HepG2 (cell line): ENCODE data around the gene UBE2C. TPM values are rescaled to one million over a fixed set of nuclear protein-coding genes. Genes with fewer than 3 reads are reported as not detected.
"Not testable (repeated sequence)": the region's sequence is repeated elsewhere in the genome, so short reads cannot be mapped to it uniquely, and the experiment has no call there.

ENCODE experiments used
- CREM ChIP-seq, 2 experiments: sonication (generic) in 1 of 2; formaldehyde crosslinking in 1 of 2; IDR thresholded peaks; 2 replicates each; pipeline versions ENCODE4 v1.4.0 to v1.6.1; 2016 to 2020; ENCODE audit warnings: antibody characterized with exemption in 1 of 2, mild to moderate bottlenecking in 1 of 2, missing genetic modification reagents in 1 of 2
- ELF1 ChIP-seq: sonication (generic); formaldehyde crosslinking; IDR thresholded peaks from 2 replicates; pipeline ENCODE4 v1.4.0; 2020; ENCODE audit warnings: missing genetic modification reagents
- ERF ChIP-seq: IDR thresholded peaks from 2 replicates; pipeline ENCODE4 v1.6.1; 2018; ENCODE audit warnings: missing biosample characterization, missing genetic modification reagents
- HMG20A ChIP-seq: IDR thresholded peaks from 2 replicates; pipeline ENCODE4 v1.6.1; 2016; ENCODE audit warnings: borderline replicate concordance
- HNF4A ChIP-seq: sonication (generic); formaldehyde crosslinking; IDR thresholded peaks from 2 replicates; pipeline ENCODE4 v1.4.0; 2020; ENCODE audit warnings: missing genetic modification reagents
- KAT8 ChIP-seq: IDR thresholded peaks from 2 replicates; pipeline ENCODE4 v1.6.1; 2016; ENCODE audit warnings: missing genetic modification reagents, missing compliant biosample characterization
- KDM1A ChIP-seq: IDR thresholded peaks from 2 replicates; pipeline ENCODE4 v1.6.1; 2016; ENCODE audit warnings: missing compliant biosample characterization
- KDM2A ChIP-seq: sonication (generic); formaldehyde crosslinking; IDR thresholded peaks from 2 replicates; pipeline ENCODE4 v1.4.0; 2020; ENCODE audit warnings: low read depth, missing genetic modification reagents, borderline replicate concordance
- KMT2A ChIP-seq: sonication (generic); formaldehyde crosslinking; IDR thresholded peaks from 2 replicates; pipeline ENCODE4 v1.4.0; 2020; ENCODE audit warnings: missing genetic modification reagents
- MYC ChIP-seq: sonication (generic); formaldehyde crosslinking; IDR thresholded peaks from 2 replicates; pipeline ENCODE4 v1.9.0; 2021; ENCODE audit warnings: missing genetic modification reagents, borderline replicate concordance
- PHF5A ChIP-seq: IDR thresholded peaks from one replicate; pipeline ENCODE4 v1.6.1; 2018; ENCODE audit warnings: low read depth, missing genetic modification reagents; ENCODE audit not compliant: unreplicated experiment
- PHF8 ChIP-seq: sonication (generic); formaldehyde crosslinking; IDR thresholded peaks from 2 replicates; pipeline ENCODE4 v1.5.0; 2020; ENCODE audit warnings: missing genetic modification reagents
- PREB ChIP-seq: sonication (generic); formaldehyde crosslinking; IDR thresholded peaks from 2 replicates; pipeline ENCODE4 v1.4.0; 2020; ENCODE audit warnings: missing genetic modification reagents
- REPIN1 ChIP-seq: sonication (generic); formaldehyde crosslinking; IDR thresholded peaks from 2 replicates; pipeline ENCODE4 v1.8.0; 2022; ENCODE audit warnings: missing genetic modification reagents, low read depth, mild to moderate bottlenecking, borderline replicate concordance
- SMAD3 ChIP-seq: sonication (generic); formaldehyde crosslinking; IDR thresholded peaks from 2 replicates; pipeline ENCODE4 v1.4.0; 2020; ENCODE audit warnings: missing genetic modification reagents
- SOX13 ChIP-seq, 3 experiments: fragments of 450-650 bp in 1 of 3; sonication (generic) in 1 of 3; formaldehyde crosslinking in 1 of 3; IDR thresholded peaks in 2 of 3; conservative IDR thresholded peaks in 1 of 3; 2 replicates each; pipeline versions ENCODE4 v1.5.0 to v1.6.1; 2016 to 2020; ENCODE audit warnings: antibody characterized with exemption in 1 of 3, mild to moderate bottlenecking in 1 of 3, missing compliant biosample characterization in 1 of 3, missing genetic modification reagents in 1 of 3, moderate library complexity in 1 of 3
- SP4 ChIP-seq: sonication (generic); formaldehyde crosslinking; IDR thresholded peaks from 2 replicates; pipeline ENCODE4 v1.8.1; 2023; ENCODE audit warnings: mild to moderate bottlenecking, missing genetic modification reagents
- TBX2 ChIP-seq: sonication (generic); formaldehyde crosslinking; IDR thresholded peaks from 2 replicates; pipeline ENCODE4 v1.5.0; 2020; ENCODE audit warnings: missing genetic modification reagents, mild to moderate bottlenecking, borderline replicate concordance
- ZFY ChIP-seq: sonication (generic); formaldehyde crosslinking; IDR thresholded peaks from 2 replicates; pipeline ENCODE4 v1.4.0; 2020; ENCODE audit warnings: missing genetic modification reagents
- ZMYM2 ChIP-seq: sonication (generic); formaldehyde crosslinking; IDR thresholded peaks from 2 replicates; pipeline ENCODE4 v1.8.0; 2022; ENCODE audit warnings: mild to moderate bottlenecking, missing genetic modification reagents
- ZMYM3 ChIP-seq: sonication (generic); formaldehyde crosslinking; IDR thresholded peaks from 2 replicates; pipeline ENCODE4 v1.5.1; 2020; ENCODE audit warnings: mild to moderate bottlenecking, missing genetic modification reagents
- ZMYM4 ChIP-seq: sonication (generic); formaldehyde crosslinking; IDR thresholded peaks from 2 replicates; pipeline ENCODE4 v1.8.1; 2023; ENCODE audit warnings: mild to moderate bottlenecking, missing genetic modification reagents
- ZNF121 ChIP-seq: sonication (generic); formaldehyde crosslinking; IDR thresholded peaks from 2 replicates; pipeline ENCODE4 v1.5.0; 2020; ENCODE audit warnings: mild to moderate bottlenecking, missing genetic modification reagents
- ZNF691 ChIP-seq: sonication (generic); formaldehyde crosslinking; IDR thresholded peaks from 2 replicates; pipeline ENCODE4 v1.4.0; 2020; ENCODE audit warnings: missing genetic modification reagents, low read depth, mild to moderate bottlenecking, borderline replicate concordance
- polyA plus RNA-seq, 8 experiments: library from polyadenylated mRNA; depleted of rRNA in 3 of 8; stranded (reverse) in 7 of 8; unstranded in 1 of 8; fragments of >200 nt; fragmentation: Illumina TruSeq in 4 of 8; extraction: Trizol in 4 of 8; gene quantifications; 2 replicates each; pipeline versions ENCODE4 v1.2.1 to v1.2.3, GENCODE V29; 2011 to 2016; ENCODE audit warnings: low read depth in 4 of 8, missing spikeins in 1 of 8, mixed read lengths in 1 of 8; ENCODE audit not compliant: insufficient read depth in 1 of 8
- total RNA-seq, 5 experiments: library from RNA; depleted of rRNA; stranded (reverse); fragments of >200 nt; fragmentation: Illumina TruSeq; extraction: Trizol; gene quantifications; 2 replicates each; pipeline ENCODE4 v1.2.3, GENCODE V29; 2016; ENCODE audit warnings: low read depth in 1 of 5
- TF ChIP-seq, protein P1 (sequence below): IDR thresholded peaks from 2 replicates; pipeline ENCODE4 v1.6.1; 2016; ENCODE audit warnings: missing compliant biosample characterization, missing genetic modification reagents, borderline replicate concordance

The UBE2C gene
- total and polyA plus RNA-seq, 2 of the 13 experiments (the other 11 are each of a cell fraction or from before 2014, with no cell fraction given): 100 to 123 TPM

GRCh38 chr20:45829673-45830106, 17.2 kb downstream of the UBE2C start (continued):
- 0 out of 2 replicates have a peak, but pooled peaks have one; percentile 29 for TF ChIP-seq KDM2A
- TF ChIP-seq ZNF691 (CRISPR knock-in tag): 0 out of 2 replicates have a peak, but pooled peaks have one; percentile 15
- TF ChIP-seq ZFY (CRISPR knock-in tag): peak; percentile 41; the same call in 1 of the 2 replicates
- TF ChIP-seq KAT8: peak; percentile 38; the same call in 1 of the 2 replicates
- TF ChIP-seq KMT2A (CRISPR knock-in tag): peak; percentile 26; the same call in 1 of the 2 replicates
- 0 out of 2 replicates have a peak, but pooled peaks have one; percentile 36 for TF ChIP-seq TBX2 (CRISPR knock-in tag)
- peak; percentile 39; the same call in 1 of the 2 replicates for TF ChIP-seq ELF1
- 0 out of 2 replicates have a peak, but pooled peaks have one; percentile 10 for TF ChIP-seq PREB (CRISPR knock-in tag)
- 0 out of 2 replicates have a peak, but pooled peaks have one; percentile 26 for TF ChIP-seq PHF8
- TF ChIP-seq ZNF121 (CRISPR knock-in tag): peak; percentile 99
- peak; percentile 25; the same call in 1 of the 2 replicates for TF ChIP-seq ERF (CRISPR knock-in tag)
- peak; percentile 63 for TF ChIP-seq HNF4A
- peak; percentile 70; the same call in 1 of the 2 replicates for TF ChIP-seq REPIN1
- TF ChIP-seq, protein P1, sequence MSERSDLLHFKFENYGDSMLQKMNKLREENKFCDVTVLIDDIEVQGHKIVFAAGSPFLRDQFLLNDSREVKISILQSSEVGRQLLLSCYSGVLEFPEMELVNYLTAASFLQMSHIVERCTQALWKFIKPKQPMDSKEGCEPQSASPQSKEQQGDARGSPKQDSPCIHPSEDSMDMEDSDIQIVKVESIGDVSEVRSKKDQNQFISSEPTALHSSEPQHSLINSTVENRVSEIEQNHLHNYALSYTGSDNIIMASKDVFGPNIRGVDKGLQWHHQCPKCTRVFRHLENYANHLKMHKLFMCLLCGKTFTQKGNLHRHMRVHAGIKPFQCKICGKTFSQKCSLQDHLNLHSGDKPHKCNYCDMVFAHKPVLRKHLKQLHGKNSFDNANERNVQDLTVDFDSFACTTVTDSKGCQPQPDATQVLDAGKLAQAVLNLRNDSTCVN: 0 out of 2 replicates have a peak, but pooled peaks have one; percentile 34
- peak; percentile 90 for TF ChIP-seq ZMYM3 (CRISPR knock-in tag)
- peak; percentile 75; the same call in 1 of the 2 replicates for TF ChIP-seq SOX13 (IDR thresholded peaks at IDR 0.05)
- TF ChIP-seq SOX13 (CRISPR knock-in tag; conservative IDR thresholded peaks at IDR 0.05 in 1 of 2, IDR thresholded peaks at IDR 0.05 in 1 of 2): peak in 1 of 2 experiments; percentile 96; a peak in 2 of 4 replicates
- peak; percentile 16; the same call in 1 of the 2 replicates for TF ChIP-seq CREM (IDR thresholded peaks at IDR 0.05)
- not testable (repeated sequence) for TF ChIP-seq CREM (CRISPR knock-in tag; IDR thresholded peaks at IDR 0.05)
- TF ChIP-seq MYC (CRISPR knock-in tag): peak; percentile 19; the same call in 1 of the 2 replicates
- peak; percentile 60; the same call in 1 of the 2 replicates for TF ChIP-seq KDM1A (CRISPR knock-in tag)
- peak; percentile 95 for TF ChIP-seq ZMYM2 (CRISPR knock-in tag)
- TF ChIP-seq PHF5A (CRISPR knock-in tag): peak; percentile 32
- peak; percentile 38; the same call in 1 of the 2 replicates for TF ChIP-seq HMG20A (CRISPR knock-in tag)
- TF ChIP-seq ZMYM4: peak; percentile 81
- 0 out of 2 replicates have a peak, but pooled peaks have one; percentile 28 for TF ChIP-seq SMAD3 (CRISPR knock-in tag)
- TF ChIP-seq SP4: 0 out of 2 replicates have a peak, but pooled peaks have one; percentile 43
